ENCODE results near the gene FXYD1.
"Not testable (repeated sequence)": the region's sequence is repeated elsewhere in the genome, so short reads cannot be mapped to it uniquely, and the experiment has no call there.

DNA sequence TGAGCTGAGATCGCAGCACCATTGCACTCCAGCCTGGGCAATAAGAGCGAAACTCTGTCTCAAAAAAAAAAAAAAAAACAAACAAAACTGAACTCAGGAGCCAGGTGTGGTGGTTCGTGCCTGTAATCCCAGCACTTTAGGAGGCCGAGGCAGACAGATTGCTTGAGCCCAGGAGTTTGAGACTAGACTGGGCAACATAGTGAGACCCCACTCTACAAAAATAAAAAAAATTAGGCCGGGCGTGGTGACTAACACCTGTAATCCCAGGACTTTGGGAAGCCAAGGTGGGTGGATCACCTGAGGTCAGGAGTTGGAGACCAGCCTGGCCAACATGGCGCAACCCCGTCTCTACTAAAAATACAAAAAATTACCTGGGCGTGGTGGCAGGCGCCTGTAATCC, 36.7 kb upstream of the FXYD1 start:
- TF ChIP-seq CTCF, EZH2phosphoT487, EZH2 (IDR thresholded peaks at IDR 0.05): not testable (repeated sequence)

All from neural progenitor cell (in vitro differentiated cells).